ENCODE measurements around the gene NHERF1.

GRCh38 chr17:74815067-74815466 lies 66.6 kb downstream of the NHERF1 start:
- no peak for TF ChIP-seq POLR2AphosphoS5 (IDR thresholded peaks at IDR 0.05; ENCODE audit: low read depth, low read length)
- no peak for TF ChIP-seq TAF1 (IDR thresholded peaks at IDR 0.05; ENCODE audit: borderline replicate concordance, insufficient read depth, low read length)
- no peak for TF ChIP-seq SIN3A (IDR thresholded peaks at IDR 0.05; ENCODE audit: borderline replicate concordance, insufficient read depth, low read length)
